K562 (cell line): Measurements from ENCODE around the gene B3GAT3. TPM values are rescaled to one million over a fixed set of nuclear protein-coding genes. Genes with fewer than 3 reads are reported as not detected.

Source experiments
- ARID2 ChIP-seq: fragments of 450-650 bp; IDR thresholded peaks from 2 replicates; pipeline ENCODE4 v1.6.1; 2017; ENCODE audit warnings: antibody characterized with exemption, mild to moderate bottlenecking
- EP300 ChIP-seq: IDR thresholded peaks from 2 replicates; pipeline ENCODE4 v1.6.1; 2012; ENCODE audit warnings: low read length, improper control_type of control experiment
- GABPA ChIP-seq: fragments of 200-800 bp; sonication (Bioruptor generic); conservative IDR thresholded peaks from 2 replicates; pipeline ENCODE4 v1.6.1; 2016; ENCODE audit warnings: low read depth, missing genetic modification characterization, missing compliant biosample characterization
- GTF3C2 ChIP-seq: IDR thresholded peaks from 3 replicates; pipeline ENCODE4 v1.6.1; 2011; ENCODE audit warnings: borderline replicate concordance, mild to moderate bottlenecking, moderate library complexity; ENCODE audit not compliant: insufficient read length; ENCODE audit errors: extremely low read depth
- MCM7 ChIP-seq, 2 experiments: fragments of 450-650 bp; IDR thresholded peaks; 2 replicates each; pipeline ENCODE4 v1.6.1; 2016 to 2018
- PHB2 ChIP-seq: fragments of 450-650 bp; IDR thresholded peaks from 2 replicates; pipeline ENCODE4 v1.6.1; 2017; ENCODE audit warnings: low read depth
- ZBTB40 ChIP-seq, 2 experiments: fragments of 450-650 bp in 1 of 2; sonication (generic) in 1 of 2; formaldehyde crosslinking in 1 of 2; IDR thresholded peaks; 2 replicates each; pipeline versions ENCODE4 v1.7.1 to v1.9.0; 2016 to 2022; ENCODE audit warnings: inconsistent platforms in 1 of 2, mild to moderate bottlenecking in 1 of 2, missing genetic modification reagents in 1 of 2
- ZFP36 ChIP-seq: fragments of 150-350 bp; IDR thresholded peaks from 2 replicates; pipeline ENCODE4 v1.6.1; 2018; ENCODE audit warnings: low read length, low read depth; ENCODE audit not compliant: partially characterized antibody
- ZFPM2 ChIP-seq: fragments of 250-450 bp; sonication (Bioruptor Pico); IDR thresholded peaks from 2 replicates; pipeline ENCODE4 v1.5.1; 2022; ENCODE audit warnings: mild to moderate bottlenecking
- polyA plus RNA-seq, 8 experiments: library from polyadenylated mRNA; depleted of rRNA in 4 of 8; stranded (reverse) in 5 of 8; unstranded in 3 of 8; fragments of >200 nt; fragmentation: Nextera tagmentation in 2 of 8; fragmentation: Illumina TruSeq in 1 of 8; extraction: Ambion mirVana in 2 of 8; extraction: Trizol in 1 of 8; gene quantifications; 2 replicates each; pipeline versions ENCODE4 v1.2.1 to v1.2.3, GENCODE V29; 2011 to 2014; ENCODE audit warnings: inconsistent platforms in 1 of 8, missing spikeins in 1 of 8
- total RNA-seq, 7 experiments: library from RNA; depleted of rRNA in 6 of 7; stranded (reverse); fragments of >200 nt in 6 of 7; fragmentation: Illumina TruSeq in 2 of 7; extraction: Trizol in 2 of 7; gene quantifications; 2 replicates each; pipeline versions ENCODE4 v1.2.1 to v1.2.3, GENCODE V29; 2011 to 2021; ENCODE audit warnings: low replicate concordance in 1 of 7
- TF ChIP-seq, protein P1 (sequence below): fragments of 250-450 bp; sonication (Bioruptor Pico); IDR thresholded peaks from 2 replicates; pipeline ENCODE4 v1.8.0; 2022; ENCODE audit warnings: inconsistent platforms
- TF ChIP-seq, protein P2 (sequence below): fragments of 250-450 bp; sonication (Bioruptor Pico); IDR thresholded peaks from 2 replicates; pipeline ENCODE4 v1.5.0; 2020; ENCODE audit warnings: mild to moderate bottlenecking, borderline replicate concordance

Gene B3GAT3
- total and polyA plus RNA-seq, 9 of the 15 experiments (the other 6 are each of a cell fraction or from before 2014, with no cell fraction given), result 0.30 to 64.0 (median 21.4) TPM

- TF ChIP-seq ZBTB40 (IDR thresholded peaks at IDR 0.05), result no peak
- no peak for TF ChIP-seq ZBTB40 (CRISPR knock-in tag; IDR thresholded peaks at IDR 0.05)
- no peak for TF ChIP-seq EP300
- TF ChIP-seq ARID2, result no peak
- no peak for TF ChIP-seq PHB2
- TF ChIP-seq GABPA (tag), result no peak
- TF ChIP-seq, protein P1, sequence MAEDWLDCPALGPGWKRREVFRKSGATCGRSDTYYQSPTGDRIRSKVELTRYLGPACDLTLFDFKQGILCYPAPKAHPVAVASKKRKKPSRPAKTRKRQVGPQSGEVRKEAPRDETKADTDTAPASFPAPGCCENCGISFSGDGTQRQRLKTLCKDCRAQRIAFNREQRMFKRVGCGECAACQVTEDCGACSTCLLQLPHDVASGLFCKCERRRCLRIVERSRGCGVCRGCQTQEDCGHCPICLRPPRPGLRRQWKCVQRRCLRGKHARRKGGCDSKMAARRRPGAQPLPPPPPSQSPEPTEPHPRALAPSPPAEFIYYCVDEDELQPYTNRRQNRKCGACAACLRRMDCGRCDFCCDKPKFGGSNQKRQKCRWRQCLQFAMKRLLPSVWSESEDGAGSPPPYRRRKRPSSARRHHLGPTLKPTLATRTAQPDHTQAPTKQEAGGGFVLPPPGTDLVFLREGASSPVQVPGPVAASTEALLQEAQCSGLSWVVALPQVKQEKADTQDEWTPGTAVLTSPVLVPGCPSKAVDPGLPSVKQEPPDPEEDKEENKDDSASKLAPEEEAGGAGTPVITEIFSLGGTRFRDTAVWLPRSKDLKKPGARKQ (CRISPR knock-in tag), result no peak
- TF ChIP-seq MCM7 (IDR thresholded peaks at IDR 0.05), result no peak
- TF ChIP-seq, protein P2, sequence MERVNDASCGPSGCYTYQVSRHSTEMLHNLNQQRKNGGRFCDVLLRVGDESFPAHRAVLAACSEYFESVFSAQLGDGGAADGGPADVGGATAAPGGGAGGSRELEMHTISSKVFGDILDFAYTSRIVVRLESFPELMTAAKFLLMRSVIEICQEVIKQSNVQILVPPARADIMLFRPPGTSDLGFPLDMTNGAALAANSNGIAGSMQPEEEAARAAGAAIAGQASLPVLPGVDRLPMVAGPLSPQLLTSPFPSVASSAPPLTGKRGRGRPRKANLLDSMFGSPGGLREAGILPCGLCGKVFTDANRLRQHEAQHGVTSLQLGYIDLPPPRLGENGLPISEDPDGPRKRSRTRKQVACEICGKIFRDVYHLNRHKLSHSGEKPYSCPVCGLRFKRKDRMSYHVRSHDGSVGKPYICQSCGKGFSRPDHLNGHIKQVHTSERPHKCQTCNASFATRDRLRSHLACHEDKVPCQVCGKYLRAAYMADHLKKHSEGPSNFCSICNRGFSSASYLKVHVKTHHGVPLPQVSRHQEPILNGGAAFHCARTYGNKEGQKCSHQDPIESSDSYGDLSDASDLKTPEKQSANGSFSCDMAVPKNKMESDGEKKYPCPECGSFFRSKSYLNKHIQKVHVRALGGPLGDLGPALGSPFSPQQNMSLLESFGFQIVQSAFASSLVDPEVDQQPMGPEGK (CRISPR knock-in tag), result no peak
- peak; percentile 93 for TF ChIP-seq ZFP36
- no peak for TF ChIP-seq ZFPM2
- TF ChIP-seq GTF3C2, result no peak
Observed at GRCh38 chr11:62621027-62621566, 689 bp downstream of the B3GAT3 start (continued).
